Vagina (tissue), 2 donors: ENCODE measurements around the gene MYL3.

Experiments used
- POLR2A ChIP-seq, 2 donors: fragments of 450-650 bp; IDR thresholded peaks; one replicate each; pipeline ENCODE4 v1.6.1; 2017; ENCODE audit warnings: antibody characterized with exemption in 2 of 2, mild to moderate bottlenecking in 2 of 2, moderate library complexity in 2 of 2
- POLR2AphosphoS5 ChIP-seq, 2 donors: sonication (generic); formaldehyde crosslinking; IDR thresholded peaks; one replicate each; pipeline ENCODE4 v1.9.0; 2017; ENCODE audit warnings: antibody characterized with exemption in 2 of 2, mild to moderate bottlenecking in 2 of 2, low read depth in 1 of 2; ENCODE audit not compliant: insufficient read depth in 1 of 2
- TF ChIP-seq, protein P1 (sequence below), 3 experiments: fragments of 450-650 bp in 2 of 3; fragments of 200-600 bp in 1 of 3; sonication (generic) in 1 of 3; IDR thresholded peaks; one replicate each; pipeline ENCODE4 v1.5.1; 2017 to 2019; ENCODE audit warnings: antibody characterized with exemption in 3 of 3, mild to moderate bottlenecking in 2 of 3, moderate library complexity in 2 of 3

DNA sequence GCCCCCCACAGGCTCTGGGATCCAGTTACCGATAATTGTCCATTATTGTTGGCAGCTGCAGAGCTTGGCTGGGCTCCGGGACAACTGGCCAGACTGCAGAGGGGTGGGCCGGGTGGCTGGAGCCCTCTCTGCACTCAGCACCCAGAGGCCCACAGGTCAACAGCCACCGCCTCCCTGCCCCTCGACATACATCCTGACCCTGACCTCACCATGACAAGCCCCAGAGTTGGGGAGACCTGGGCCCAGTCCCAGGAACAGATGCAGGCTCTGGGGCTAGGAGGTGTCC, 36.7 kb upstream of the MYL3 start:
- TF ChIP-seq, protein P1, sequence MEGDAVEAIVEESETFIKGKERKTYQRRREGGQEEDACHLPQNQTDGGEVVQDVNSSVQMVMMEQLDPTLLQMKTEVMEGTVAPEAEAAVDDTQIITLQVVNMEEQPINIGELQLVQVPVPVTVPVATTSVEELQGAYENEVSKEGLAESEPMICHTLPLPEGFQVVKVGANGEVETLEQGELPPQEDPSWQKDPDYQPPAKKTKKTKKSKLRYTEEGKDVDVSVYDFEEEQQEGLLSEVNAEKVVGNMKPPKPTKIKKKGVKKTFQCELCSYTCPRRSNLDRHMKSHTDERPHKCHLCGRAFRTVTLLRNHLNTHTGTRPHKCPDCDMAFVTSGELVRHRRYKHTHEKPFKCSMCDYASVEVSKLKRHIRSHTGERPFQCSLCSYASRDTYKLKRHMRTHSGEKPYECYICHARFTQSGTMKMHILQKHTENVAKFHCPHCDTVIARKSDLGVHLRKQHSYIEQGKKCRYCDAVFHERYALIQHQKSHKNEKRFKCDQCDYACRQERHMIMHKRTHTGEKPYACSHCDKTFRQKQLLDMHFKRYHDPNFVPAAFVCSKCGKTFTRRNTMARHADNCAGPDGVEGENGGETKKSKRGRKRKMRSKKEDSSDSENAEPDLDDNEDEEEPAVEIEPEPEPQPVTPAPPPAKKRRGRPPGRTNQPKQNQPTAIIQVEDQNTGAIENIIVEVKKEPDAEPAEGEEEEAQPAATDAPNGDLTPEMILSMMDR (IDR thresholded peaks at IDR 0.05), result no peak
- TF ChIP-seq POLR2A (IDR thresholded peaks at IDR 0.05), result no peak
- no peak for TF ChIP-seq POLR2AphosphoS5 (IDR thresholded peaks at IDR 0.05; ENCODE audit: insufficient read depth in 1 of 2, low read depth in 1 of 2)
